IMR-90 (cell line): ENCODE measurements around the gene CDH15. TPM values are rescaled to one million over a fixed set of nuclear protein-coding genes. Genes with fewer than 3 reads are reported as not detected.

Source experiments
- ATAC-seq: fragments of 200-7000 bp; cut with Tn5 transposase; 2 replicates; pipeline ENCODE4 v1.9.1; 2020; ENCODE audit warnings: low read depth, mild to moderate bottlenecking, moderate library complexity
- BruUV-seq: library from RNA; stranded (reverse); fragments of 400-500 nt; replicated peaks from 2 replicates; lab custom pipeline; 2021; lab: Mats Ljungman, UMichigan
- CTCF ChIA-PET: fragments of 300-600 bp; formaldehyde crosslinking; extraction: SDS; loops from one replicate; lab custom pipeline; 2021; ENCODE audit warnings: antibody characterized with exemption; lab: Yijun Ruan, JAX
- POLR2A ChIA-PET: fragments of 300-600 bp; sonication (Branson Sonifier 250); formaldehyde crosslinking; loops from one replicate; lab custom pipeline; 2022; ENCODE audit warnings: antibody characterized with exemption; ENCODE audit not compliant: unreplicated experiment; lab: Charles Lee
- DNase-seq: peaks from one replicate; pipeline ENCODE4 v3.0.0; 2013
- H2AFZ ChIP-seq: replicated peaks from 2 replicates; pipeline ENCODE3; 2013; ENCODE audit warnings: low read length, mild to moderate bottlenecking; ENCODE audit not compliant: poor library complexity
- H2AK5ac ChIP-seq: 2 replicates; pipeline ENCODE4 v1.6.1; 2013; ENCODE audit warnings: low read depth, low read length, inconsistent platforms
- H2AK9ac ChIP-seq: replicated peaks from 2 replicates; pipeline ENCODE3; 2013; ENCODE audit warnings: mild to moderate bottlenecking, low read depth, low read length, moderate library complexity; ENCODE audit not compliant: poor library complexity
- H2BK120ac ChIP-seq: 2 replicates; pipeline ENCODE4 v1.6.1; 2013; ENCODE audit warnings: low read depth, low read length, inconsistent platforms
- H2BK15ac ChIP-seq: 3 replicates; pipeline ENCODE4 v1.6.1; 2013; ENCODE audit warnings: low read depth, low read length, inconsistent platforms
- H2BK20ac ChIP-seq: 2 replicates; pipeline ENCODE4 v1.6.1; 2013; ENCODE audit warnings: low read depth, mild to moderate bottlenecking, inconsistent platforms, low read length, moderate library complexity
- H2BK5ac ChIP-seq: 2 replicates; pipeline ENCODE4 v1.6.1; 2013; ENCODE audit warnings: mild to moderate bottlenecking, low read depth, low read length, inconsistent platforms; ENCODE audit not compliant: poor library complexity, severe bottlenecking
- H3K14ac ChIP-seq: replicated peaks from 2 replicates; pipeline ENCODE4 v1.6.1; 2013; ENCODE audit warnings: low read depth, low read length, inconsistent platforms
- H3K18ac ChIP-seq: 2 replicates; pipeline ENCODE4 v1.6.1; 2013; ENCODE audit warnings: low read depth, low read length, control low read depth
- H3K23ac ChIP-seq: 2 replicates; pipeline ENCODE4 v1.6.1; 2013; ENCODE audit warnings: low read depth, low read length, inconsistent platforms
- H3K27ac ChIP-seq: 2 replicates; pipeline ENCODE4 v1.5.1; 2013; ENCODE audit warnings: mild to moderate bottlenecking, control low read depth, low read length; ENCODE audit not compliant: insufficient read depth
- H3K27me3 ChIP-seq: 2 replicates; pipeline ENCODE4 v1.6.1; 2013; ENCODE audit warnings: low read length; ENCODE audit not compliant: control insufficient read depth, insufficient read depth
- H3K36me3 ChIP-seq: 2 replicates; pipeline ENCODE4 v1.6.1; 2013; ENCODE audit warnings: low read length, mixed read lengths; ENCODE audit not compliant: control insufficient read depth, insufficient read depth
- H3K4ac ChIP-seq: 2 replicates; pipeline ENCODE4 v1.6.1; 2013; ENCODE audit warnings: low read depth, low read length, inconsistent platforms
- H3K4me1 ChIP-seq: 2 replicates; pipeline ENCODE4 v1.6.1; 2013; ENCODE audit warnings: low read length, mixed read lengths; ENCODE audit not compliant: control insufficient read depth, insufficient read depth
- H3K4me2 ChIP-seq: 2 replicates; pipeline ENCODE4 v1.6.1; 2013; ENCODE audit warnings: low read depth, mild to moderate bottlenecking, control low read depth, low read length, moderate library complexity
- H3K4me3 ChIP-seq: 2 replicates; pipeline ENCODE4 v1.5.1; 2013; ENCODE audit warnings: low read depth, mild to moderate bottlenecking, control low read depth, low read length, moderate library complexity; ENCODE audit not compliant: insufficient read depth
- H3K56ac ChIP-seq: 2 replicates; pipeline ENCODE4 v1.6.1; 2013; ENCODE audit warnings: low read length, inconsistent platforms; ENCODE audit not compliant: insufficient read depth; ENCODE audit errors: extremely low read depth
- H3K79me1 ChIP-seq, 2 experiments: 2 replicates each; pipeline ENCODE4 v1.6.1; 2013; ENCODE audit warnings: low read length in 2 of 2, inconsistent platforms in 1 of 2, low read depth in 1 of 2
- H3K9ac ChIP-seq: 2 replicates; pipeline ENCODE4 v1.6.1; 2013; ENCODE audit warnings: low read depth, low read length, control low read depth
- H3K9me1 ChIP-seq: 2 replicates; pipeline ENCODE4 v1.6.1; 2013; ENCODE audit warnings: low read length, inconsistent platforms; ENCODE audit not compliant: insufficient read depth
- H3K9me3 ChIP-seq: 2 replicates; pipeline ENCODE4 v1.6.1; 2013; ENCODE audit warnings: low read length; ENCODE audit not compliant: control insufficient read depth, insufficient read depth
- H4K20me1 ChIP-seq: 2 replicates; pipeline ENCODE4 v1.6.1; 2013; ENCODE audit warnings: low read length, inconsistent platforms; ENCODE audit not compliant: insufficient read depth
- H4K5ac ChIP-seq: 2 replicates; pipeline ENCODE4 v1.6.1; 2013; ENCODE audit warnings: mild to moderate bottlenecking, low read depth, low read length, control low read depth
- H4K8ac ChIP-seq, 2 experiments: 2 replicates each; pipeline ENCODE4 v1.6.1; 2013; ENCODE audit warnings: low read depth in 2 of 2, low read length in 2 of 2, control low read depth in 1 of 2, inconsistent platforms in 1 of 2
- H4K91ac ChIP-seq: 2 replicates; pipeline ENCODE4 v1.6.1; 2013; ENCODE audit warnings: low read depth, low read length, inconsistent platforms; ENCODE audit not compliant: insufficient read depth
- CEBPB ChIP-seq: IDR thresholded peaks from 2 replicates; pipeline ENCODE4 v1.6.1; 2012; ENCODE audit warnings: low read depth, low read length, improper control_type of control experiment
- CHD1 ChIP-seq: IDR thresholded peaks from 2 replicates; pipeline ENCODE4 v1.6.1; 2012; ENCODE audit warnings: low read depth, low read length, improper control_type of control experiment
- FOS ChIP-seq: fragments of 150-350 bp; IDR thresholded peaks from 2 replicates; pipeline ENCODE4 v1.6.1; 2016; ENCODE audit warnings: low read depth, low read length
- MAFK ChIP-seq: IDR thresholded peaks from 2 replicates; pipeline ENCODE4 v1.6.1; 2012; ENCODE audit warnings: low read depth, low read length, improper control_type of control experiment
- MXI1 ChIP-seq: IDR thresholded peaks from 2 replicates; pipeline ENCODE4 v1.6.1; 2012; ENCODE audit warnings: low read depth, mild to moderate bottlenecking, low read length, moderate library complexity, borderline replicate concordance
- NFE2L2 ChIP-seq: fragments of 150-350 bp; IDR thresholded peaks from 2 replicates; pipeline ENCODE4 v1.6.1; 2016; ENCODE audit warnings: low read depth, mild to moderate bottlenecking, low read length
- POLR2A ChIP-seq: IDR thresholded peaks from 2 replicates; pipeline ENCODE4 v1.6.1; 2012; ENCODE audit warnings: mild to moderate bottlenecking, low read depth, low read length
- RAD21 ChIP-seq: IDR thresholded peaks from 2 replicates; pipeline ENCODE4 v1.6.1; 2012; ENCODE audit warnings: low read length, improper control_type of control experiment
- RCOR1 ChIP-seq: IDR thresholded peaks from 2 replicates; pipeline ENCODE4 v1.6.1; 2012; ENCODE audit warnings: mild to moderate bottlenecking, low read length, improper control_type of control experiment; ENCODE audit not compliant: insufficient replicate concordance
- RFX5 ChIP-seq: IDR thresholded peaks from 2 replicates; pipeline ENCODE4 v1.8.0; 2012; ENCODE audit warnings: low read depth, mild to moderate bottlenecking, low read length, moderate library complexity
- SMC3 ChIP-seq: fragments of 150-350 bp; IDR thresholded peaks from 2 replicates; pipeline ENCODE4 v1.6.1; 2016; ENCODE audit warnings: low read depth, mild to moderate bottlenecking, antibody characterized with exemption, low read length, moderate library complexity
- WGBS, 2 experiments: methylation state at CpG; one replicate each; pipeline versions ENCODE4 v1.1.5 to v1.1.7; 2013; ENCODE audit warnings: missing lambda C conversion rate in 2 of 2; ENCODE audit not compliant: insufficient read length in 1 of 2; ENCODE audit errors: extremely low coverage in 2 of 2; 5-methylcytosine and 5-hydroxymethylcytosine counted together
- dilution Hi-C: fragments of 300-500 bp; cut with HindIII; formaldehyde crosslinking; loops from one replicate; pipeline ENCODE4 v1.14.3; 2018; ENCODE audit warnings: low sequenced_read_pairs; ENCODE audit not compliant: unreplicated experiment
- in situ Hi-C: fragments of 300-500 bp; cut with MboI; formaldehyde crosslinking; loops from 3 replicates; pipeline ENCODE4 v1.14.3; 2019; ENCODE audit warnings: low sequenced_read_pairs, inconsistent platforms, mixed read lengths
- intact Hi-C: fragments of 100-400 bp; cut with micrococcal nuclease; formaldehyde crosslinking; loops from 2 replicates; pipeline ENCODE4 v1.10.0; 2022
- polyA plus RNA-seq, 3 experiments: library from polyadenylated mRNA; depleted of rRNA; stranded (reverse); fragments of >200 nt; gene quantifications; 2 replicates each; pipeline ENCODE4 v1.2.3, GENCODE V29; 2012; ENCODE audit warnings: low replicate concordance in 1 of 3
- total RNA-seq: library from RNA; depleted of rRNA; stranded (reverse); fragments of >200 nt; gene quantifications from 2 replicates; pipeline ENCODE4 v1.2.3, GENCODE V29; 2012
- TF ChIP-seq, protein P1 (sequence below): fragments of 150-350 bp; IDR thresholded peaks from 2 replicates; pipeline ENCODE4 v1.6.1; 2017; ENCODE audit warnings: mild to moderate bottlenecking, antibody characterized with exemption, low read length, low read depth
- TF ChIP-seq, protein P2 (sequence below): conservative IDR thresholded peaks from 2 replicates; pipeline ENCODE4 v1.5.1; 2012; ENCODE audit warnings: mild to moderate bottlenecking, low read depth, low read length, improper control_type of control experiment
- TF ChIP-seq, protein P3 (sequence below): fragments of 150-350 bp; IDR thresholded peaks from 2 replicates; pipeline ENCODE4 v1.6.1; 2016; ENCODE audit warnings: low read depth, mild to moderate bottlenecking, low read length, moderate library complexity, borderline replicate concordance

CDH15 gene
- total and polyA plus RNA-seq, 2 of the 4 experiments (the other 2 are of a cell fraction): 0.18 to 0.62 TPM

DNA sequence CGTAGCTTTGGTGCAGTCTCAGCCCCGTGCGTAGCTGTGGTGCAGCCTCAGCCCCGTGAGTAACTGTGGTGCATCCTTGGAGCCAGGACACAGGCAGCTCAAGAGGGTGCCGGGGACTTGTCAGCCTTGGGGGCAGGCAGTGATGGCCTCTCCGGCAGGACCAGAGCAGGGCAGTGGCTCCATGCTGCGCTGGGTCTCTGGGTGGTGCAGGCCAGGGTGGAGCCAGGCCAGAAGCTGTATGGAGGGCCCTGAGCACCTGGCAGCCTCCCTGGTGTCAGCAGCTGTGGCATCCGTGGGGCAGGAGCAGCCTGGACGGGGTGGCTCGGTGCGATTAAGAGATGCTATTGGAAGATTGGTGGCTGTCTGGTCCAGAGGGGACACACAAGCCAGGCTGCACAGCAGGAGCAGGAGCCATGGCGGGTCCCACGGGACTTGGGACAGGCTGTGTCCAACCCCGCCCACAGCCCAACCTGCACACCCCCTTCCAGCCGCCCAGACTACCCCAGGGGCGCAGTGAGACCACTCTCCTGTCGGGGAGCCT, 28.3 kb upstream of the CDH15 start:
- no peak overlapping the region for H3K9ac ChIP-seq
- H3K4me3 ChIP-seq: no peak overlapping the region
- H3K27me3 ChIP-seq: no peaks in the 10 kb centered on the region
- H2AK5ac ChIP-seq: no peak overlapping the region
- ATAC-seq (no peak), DNase-seq (no peak)
- WGBS, 2 experiments: 90% methylated on average over 4 of the region's 17 CpGs; no CpG with 5 or more reads in 1 of the 2 experiments
- H3K4me1 ChIP-seq: no peaks in the 10 kb centered on the region
- H3K23ac ChIP-seq: no peak overlapping the region
- no peak overlapping the region for H3K27ac ChIP-seq
- H2BK5ac ChIP-seq: no peak overlapping the region
- POLR2A ChIA-PET: no interaction called here
- no peak overlapping the region for H3K14ac ChIP-seq
- H4K8ac ChIP-seq: no peak overlapping the region
- no TSS peak for BruUV-seq
- H2BK15ac ChIP-seq: no peak overlapping the region
- H3K9me1 ChIP-seq: no peaks in the 10 kb centered on the region
- no peak overlapping the region for H3K56ac ChIP-seq
- no peak overlapping the region for H3K18ac ChIP-seq
- no peak overlapping the region for H2AFZ ChIP-seq
- H3K9me3 ChIP-seq: no peaks in the 10 kb centered on the region
- peaks cover 34% of the 10 kb centered on the region for H3K36me3 ChIP-seq
- intact Hi-C loops (no loop called here), in situ Hi-C loops (no loop called here), dilution Hi-C loops (no loop called here)
- TF ChIP-seq CHD1: no peak
- TF ChIP-seq POLR2A: no peak
- TF ChIP-seq, protein P1, sequence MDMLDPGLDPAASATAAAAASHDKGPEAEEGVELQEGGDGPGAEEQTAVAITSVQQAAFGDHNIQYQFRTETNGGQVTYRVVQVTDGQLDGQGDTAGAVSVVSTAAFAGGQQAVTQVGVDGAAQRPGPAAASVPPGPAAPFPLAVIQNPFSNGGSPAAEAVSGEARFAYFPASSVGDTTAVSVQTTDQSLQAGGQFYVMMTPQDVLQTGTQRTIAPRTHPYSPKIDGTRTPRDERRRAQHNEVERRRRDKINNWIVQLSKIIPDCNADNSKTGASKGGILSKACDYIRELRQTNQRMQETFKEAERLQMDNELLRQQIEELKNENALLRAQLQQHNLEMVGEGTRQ: no peak
- TF ChIP-seq RAD21: no peak
- TF ChIP-seq NFE2L2: no peak
- no peak for TF ChIP-seq SMC3
- TF ChIP-seq, protein P2, sequence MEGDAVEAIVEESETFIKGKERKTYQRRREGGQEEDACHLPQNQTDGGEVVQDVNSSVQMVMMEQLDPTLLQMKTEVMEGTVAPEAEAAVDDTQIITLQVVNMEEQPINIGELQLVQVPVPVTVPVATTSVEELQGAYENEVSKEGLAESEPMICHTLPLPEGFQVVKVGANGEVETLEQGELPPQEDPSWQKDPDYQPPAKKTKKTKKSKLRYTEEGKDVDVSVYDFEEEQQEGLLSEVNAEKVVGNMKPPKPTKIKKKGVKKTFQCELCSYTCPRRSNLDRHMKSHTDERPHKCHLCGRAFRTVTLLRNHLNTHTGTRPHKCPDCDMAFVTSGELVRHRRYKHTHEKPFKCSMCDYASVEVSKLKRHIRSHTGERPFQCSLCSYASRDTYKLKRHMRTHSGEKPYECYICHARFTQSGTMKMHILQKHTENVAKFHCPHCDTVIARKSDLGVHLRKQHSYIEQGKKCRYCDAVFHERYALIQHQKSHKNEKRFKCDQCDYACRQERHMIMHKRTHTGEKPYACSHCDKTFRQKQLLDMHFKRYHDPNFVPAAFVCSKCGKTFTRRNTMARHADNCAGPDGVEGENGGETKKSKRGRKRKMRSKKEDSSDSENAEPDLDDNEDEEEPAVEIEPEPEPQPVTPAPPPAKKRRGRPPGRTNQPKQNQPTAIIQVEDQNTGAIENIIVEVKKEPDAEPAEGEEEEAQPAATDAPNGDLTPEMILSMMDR: no peak
- TF ChIP-seq RFX5: no peak
- no peak for TF ChIP-seq MXI1
- TF ChIP-seq, protein P3, sequence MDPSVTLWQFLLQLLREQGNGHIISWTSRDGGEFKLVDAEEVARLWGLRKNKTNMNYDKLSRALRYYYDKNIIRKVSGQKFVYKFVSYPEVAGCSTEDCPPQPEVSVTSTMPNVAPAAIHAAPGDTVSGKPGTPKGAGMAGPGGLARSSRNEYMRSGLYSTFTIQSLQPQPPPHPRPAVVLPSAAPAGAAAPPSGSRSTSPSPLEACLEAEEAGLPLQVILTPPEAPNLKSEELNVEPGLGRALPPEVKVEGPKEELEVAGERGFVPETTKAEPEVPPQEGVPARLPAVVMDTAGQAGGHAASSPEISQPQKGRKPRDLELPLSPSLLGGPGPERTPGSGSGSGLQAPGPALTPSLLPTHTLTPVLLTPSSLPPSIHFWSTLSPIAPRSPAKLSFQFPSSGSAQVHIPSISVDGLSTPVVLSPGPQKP: no peak
- TF ChIP-seq FOS: no peak
- TF ChIP-seq CEBPB: no peak
- TF ChIP-seq MAFK: no peak
- TF ChIP-seq RCOR1: no peak
- H2BK120ac ChIP-seq: no peak overlapping the region
- no peak overlapping the region for H2AK9ac ChIP-seq
- no peak overlapping the region for H2BK20ac ChIP-seq
- CTCF ChIA-PET: no interaction called here
- H4K91ac ChIP-seq: no peak overlapping the region
- H4K20me1 ChIP-seq: no peaks in the 10 kb centered on the region
- no peak overlapping the region for H4K5ac ChIP-seq
- H3K4me2 ChIP-seq: no peak overlapping the region
- no peak overlapping the region for H3K4ac ChIP-seq
- 0 out of 4 replicates have a peak, but pooled peaks cover 0 to 2% of the 10 kb centered on the region in 2 experiments for H3K79me1 ChIP-seq
